DND-41 (cell line): Measurements from ENCODE around the gene FAF1.

ENCODE experiments used
- EZH2 ChIP-seq: IDR thresholded peaks from 3 replicates; pipeline ENCODE4 v1.6.1; 2012; ENCODE audit warnings: borderline replicate concordance, low read depth, mild to moderate bottlenecking, moderate library complexity, low read length, inconsistent platforms; ENCODE audit not compliant: severe bottlenecking
- TF ChIP-seq, protein P1 (sequence below): IDR thresholded peaks from 2 replicates; pipeline ENCODE4 v1.5.1; 2012; ENCODE audit warnings: borderline replicate concordance, low read length, moderate library complexity, mild to moderate bottlenecking; ENCODE audit not compliant: poor library complexity, severe bottlenecking; ENCODE audit errors: extremely low read depth

DNA sequence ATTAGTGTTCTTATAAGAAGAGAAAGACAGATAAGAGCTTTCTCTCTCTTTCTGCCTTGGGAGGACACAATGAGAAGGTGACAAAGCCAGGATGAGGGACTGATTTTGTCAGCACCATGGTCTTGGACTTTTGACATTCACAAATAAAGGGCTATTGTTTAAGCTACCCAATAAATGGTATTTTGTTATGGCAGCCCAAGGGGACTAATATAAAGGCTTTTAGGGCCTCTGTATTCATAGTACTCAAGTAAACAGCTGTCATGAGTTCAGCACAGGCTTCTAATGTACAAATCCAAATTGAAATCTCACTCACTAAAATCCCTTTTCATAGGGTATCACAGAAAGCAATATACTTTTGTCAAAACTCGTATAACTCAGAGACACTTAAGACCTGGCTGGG is 242.7 kb downstream of the FAF1 start:
- TF ChIP-seq, protein P1, sequence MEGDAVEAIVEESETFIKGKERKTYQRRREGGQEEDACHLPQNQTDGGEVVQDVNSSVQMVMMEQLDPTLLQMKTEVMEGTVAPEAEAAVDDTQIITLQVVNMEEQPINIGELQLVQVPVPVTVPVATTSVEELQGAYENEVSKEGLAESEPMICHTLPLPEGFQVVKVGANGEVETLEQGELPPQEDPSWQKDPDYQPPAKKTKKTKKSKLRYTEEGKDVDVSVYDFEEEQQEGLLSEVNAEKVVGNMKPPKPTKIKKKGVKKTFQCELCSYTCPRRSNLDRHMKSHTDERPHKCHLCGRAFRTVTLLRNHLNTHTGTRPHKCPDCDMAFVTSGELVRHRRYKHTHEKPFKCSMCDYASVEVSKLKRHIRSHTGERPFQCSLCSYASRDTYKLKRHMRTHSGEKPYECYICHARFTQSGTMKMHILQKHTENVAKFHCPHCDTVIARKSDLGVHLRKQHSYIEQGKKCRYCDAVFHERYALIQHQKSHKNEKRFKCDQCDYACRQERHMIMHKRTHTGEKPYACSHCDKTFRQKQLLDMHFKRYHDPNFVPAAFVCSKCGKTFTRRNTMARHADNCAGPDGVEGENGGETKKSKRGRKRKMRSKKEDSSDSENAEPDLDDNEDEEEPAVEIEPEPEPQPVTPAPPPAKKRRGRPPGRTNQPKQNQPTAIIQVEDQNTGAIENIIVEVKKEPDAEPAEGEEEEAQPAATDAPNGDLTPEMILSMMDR, result no peak
- TF ChIP-seq EZH2, result no peak
